Neural progenitor cell (in vitro differentiated cells): ENCODE measurements around the gene THYN1. TPM values are rescaled to one million over a fixed set of nuclear protein-coding genes. Genes with fewer than 3 reads are reported as not detected.

ENCODE experiments used
- DNase-seq: peaks from one replicate; pipeline ENCODE4 v3.0.0-alpha.2; 2016; ENCODE audit warnings: low spot score
- H2AFZ ChIP-seq: fragments of 200-600 bp; sonication (generic); replicated peaks from 2 replicates; pipeline ENCODE4 v1.6.1; 2016; ENCODE audit warnings: antibody characterized with exemption
- H3F3A ChIP-seq: fragments of 200-600 bp; sonication (generic); 2 replicates; pipeline ENCODE4 v1.6.1; 2016; ENCODE audit warnings: antibody characterized with exemption, low read depth
- H3K27ac ChIP-seq: fragments of 200-600 bp; sonication (generic); 2 replicates; pipeline ENCODE4 v1.5.1; 2016; ENCODE audit warnings: mild to moderate bottlenecking
- H3K27me3 ChIP-seq: fragments of 200-600 bp; sonication (generic); 2 replicates; pipeline ENCODE4 v1.6.1; 2016; ENCODE audit warnings: mild to moderate bottlenecking, moderate library complexity
- H3K36me3 ChIP-seq: fragments of 200-600 bp; sonication (generic); 2 replicates; pipeline ENCODE4 v1.5.1; 2016
- H3K4me1 ChIP-seq: fragments of 200-600 bp; sonication (generic); 2 replicates; pipeline ENCODE4 v1.6.1; 2016; ENCODE audit warnings: mixed run types
- H3K4me2 ChIP-seq: fragments of 200-600 bp; sonication (generic); 2 replicates; pipeline ENCODE4 v1.6.1; 2016
- H3K4me3 ChIP-seq: fragments of 200-600 bp; sonication (generic); 2 replicates; pipeline ENCODE4 v1.5.1; 2016
- H3K79me2 ChIP-seq: fragments of 200-600 bp; sonication (generic); 2 replicates; pipeline ENCODE4 v1.6.1; 2016; ENCODE audit warnings: low read depth
- H3K9ac ChIP-seq: fragments of 200-600 bp; sonication (generic); 2 replicates; pipeline ENCODE4 v1.6.1; 2016
- H3K9me3 ChIP-seq: fragments of 200-600 bp; sonication (generic); 2 replicates; pipeline ENCODE4 v1.5.1; 2016; ENCODE audit warnings: low read depth
- H4K20me1 ChIP-seq: fragments of 200-600 bp; sonication (generic); 2 replicates; pipeline ENCODE4 v1.6.1; 2016; ENCODE audit warnings: low read depth
- H3K27ac Mint-ChIP-seq: 3 replicates; pipeline ENCODE4 v1.8.0; 2021; ENCODE audit warnings: mixed read lengths
- H3K27me3 Mint-ChIP-seq: 2 replicates; pipeline ENCODE4 v1.8.0; 2022; ENCODE audit warnings: low read depth, mild to moderate bottlenecking, inconsistent platforms, moderate library complexity, mixed read lengths; ENCODE audit not compliant: insufficient read depth
- H3K36me3 Mint-ChIP-seq: 3 replicates; pipeline ENCODE4 v1.8.0; 2021; ENCODE audit warnings: mixed read lengths
- H3K4me1 Mint-ChIP-seq: 3 replicates; pipeline ENCODE4 v1.8.0; 2021; ENCODE audit warnings: mixed read lengths
- H3K4me3 Mint-ChIP-seq: 3 replicates; pipeline ENCODE4 v1.8.0; 2021; ENCODE audit warnings: mild to moderate bottlenecking, moderate library complexity, mixed read lengths
- H3K9me3 Mint-ChIP-seq: 3 replicates; pipeline ENCODE4 v1.8.0; 2020; ENCODE audit warnings: mixed read lengths
- CTCF ChIP-seq: fragments of 200-600 bp; sonication (generic); IDR thresholded peaks from 2 replicates; pipeline ENCODE4 v1.5.1; 2017; ENCODE audit warnings: antibody characterized with exemption, mild to moderate bottlenecking
- EZH2 ChIP-seq: fragments of 200-600 bp; sonication (generic); IDR thresholded peaks from 2 replicates; pipeline ENCODE4 v1.6.1; 2017; ENCODE audit warnings: antibody characterized with exemption, mild to moderate bottlenecking, moderate library complexity
- EZH2phosphoT487 ChIP-seq: fragments of 200-600 bp; sonication (generic); IDR thresholded peaks from 2 replicates; pipeline ENCODE4 v1.6.1; 2017; ENCODE audit warnings: antibody characterized with exemption
- total RNA-seq: library from RNA; depleted of rRNA; stranded (reverse); fragments of >200 nt; gene quantifications from 2 replicates; pipeline ENCODE4 v1.2.3, GENCODE V29; 2015; ENCODE audit warnings: low replicate concordance

Gene THYN1
- total RNA-seq, 1 donor from 2014 or later, result 109 TPM

- Histone ChIP-seq H3K4me1 (no peaks in the 10 kb centered on the region), H3F3A (no peaks in the 10 kb centered on the region), H3K9ac (no peak overlapping the region), H4K20me1 (no peaks in the 10 kb centered on the region), H3K79me2 (no peaks in the 10 kb centered on the region), H3K36me3 (no peaks in the 10 kb centered on the region), H3K27me3 (no peaks in the 10 kb centered on the region), H3K4me2 (no peak overlapping the region), H3K4me3 (no peak overlapping the region), H3K9me3 (no peaks in the 10 kb centered on the region), H2AFZ (no peak overlapping the region), H3K27ac (no peak overlapping the region)
- no peak for DNase-seq
- Mint-ChIP-seq H3K4me1 (peaks cover 21% of the 10 kb centered on the region), H3K27ac (no peak overlapping the region), H3K36me3 (no peaks in the 10 kb centered on the region), H3K4me3 (no peak overlapping the region), H3K27me3 (peaks cover 7% of the 10 kb centered on the region), H3K9me3 (no peaks in the 10 kb centered on the region)
- no peak for TF ChIP-seq EZH2phosphoT487
- TF ChIP-seq CTCF, result no peak
Measured at GRCh38 chr11:134292661-134293060, 39.5 kb upstream of the THYN1 start.

- H3K36me3 Mint-ChIP-seq, result no peaks in the 10 kb centered on the region
- no peak overlapping the region for H3K27ac Mint-ChIP-seq
Measured at GRCh38 chr11:134291196-134291595, 38.0 kb upstream of the THYN1 start.

GRCh38 chr11:134290646-134291045 is 37.5 kb upstream of the THYN1 start:
- no peak overlapping the region for H2AFZ ChIP-seq
- H3K4me3 Mint-ChIP-seq, result no peak overlapping the region
- peak overlapping the region; percentile 64 for H3K27ac Mint-ChIP-seq
- no peak overlapping the region for H3K9ac ChIP-seq
- H3K4me1 Mint-ChIP-seq, result peaks cover 21% of the 10 kb centered on the region
- H3K4me2 ChIP-seq, result no peak overlapping the region
- no peak overlapping the region for H3K4me3 ChIP-seq
- no peaks in the 10 kb centered on the region for H3K36me3 ChIP-seq
- no peak for TF ChIP-seq EZH2
- no peaks in the 10 kb centered on the region for H3K79me2 ChIP-seq
- no peaks in the 10 kb centered on the region for H3K9me3 ChIP-seq
- no peaks in the 10 kb centered on the region for H3K4me1 ChIP-seq
- no peaks in the 10 kb centered on the region for H3K9me3 Mint-ChIP-seq
- no peaks in the 10 kb centered on the region for H3F3A ChIP-seq
- no peaks in the 10 kb centered on the region for H4K20me1 ChIP-seq
- no peak overlapping the region for H3K27ac ChIP-seq
- no peak for DNase-seq
- peaks cover 9% of the 10 kb centered on the region for H3K27me3 Mint-ChIP-seq
- H3K36me3 Mint-ChIP-seq, result no peaks in the 10 kb centered on the region
- no peaks in the 10 kb centered on the region for H3K27me3 ChIP-seq

More at GRCh38 chr11:134291196-134291595, 38.0 kb upstream of the THYN1 start:
- no peaks in the 10 kb centered on the region for H3K9me3 ChIP-seq
- no peak for TF ChIP-seq EZH2phosphoT487
- no peak for TF ChIP-seq EZH2
- no peak for TF ChIP-seq CTCF
- H2AFZ ChIP-seq, result no peak overlapping the region
- H4K20me1 ChIP-seq, result no peaks in the 10 kb centered on the region
- Mint-ChIP-seq H3K9me3 (no peaks in the 10 kb centered on the region), H3K4me1 (peaks cover 21% of the 10 kb centered on the region), H3K27me3 (peaks cover 9% of the 10 kb centered on the region), H3K4me3 (no peak overlapping the region)
- DNase-seq, result no peak
- no peak overlapping the region for H3K4me2 ChIP-seq
- H3K27me3 ChIP-seq, result no peaks in the 10 kb centered on the region
- no peak overlapping the region for H3K4me3 ChIP-seq
- H3K4me1 ChIP-seq, result no peaks in the 10 kb centered on the region
- H3K79me2 ChIP-seq, result no peaks in the 10 kb centered on the region
- no peaks in the 10 kb centered on the region for H3F3A ChIP-seq
- H3K27ac ChIP-seq, result no peak overlapping the region
- H3K36me3 ChIP-seq, result no peaks in the 10 kb centered on the region
- no peak overlapping the region for H3K9ac ChIP-seq

GRCh38 chr11:134289789-134290188 is 36.6 kb upstream of the THYN1 start:
- Mint-ChIP-seq H3K36me3 (no peaks in the 10 kb centered on the region), H3K4me3 (no peak overlapping the region), H3K4me1 (peaks cover 21% of the 10 kb centered on the region), H3K27ac (no peak overlapping the region), H3K27me3 (peaks cover 11% of the 10 kb centered on the region), H3K9me3 (no peaks in the 10 kb centered on the region)
- Histone ChIP-seq H3F3A (no peaks in the 10 kb centered on the region), H3K9ac (no peak overlapping the region), H2AFZ (no peak overlapping the region), H3K4me3 (no peak overlapping the region), H3K79me2 (no peaks in the 10 kb centered on the region), H3K4me2 (no peak overlapping the region), H3K27me3 (no peaks in the 10 kb centered on the region), H3K27ac (no peak overlapping the region), H3K9me3 (no peaks in the 10 kb centered on the region), H3K4me1 (no peaks in the 10 kb centered on the region), H4K20me1 (no peaks in the 10 kb centered on the region), H3K36me3 (no peaks in the 10 kb centered on the region)
- peak; percentile 50 for DNase-seq
- no peak for TF ChIP-seq EZH2
- no peak for TF ChIP-seq EZH2phosphoT487
- no peak for TF ChIP-seq CTCF
